HG03575 (cell line): Measurements from ENCODE around the gene RNF111.
"Not testable (repeated sequence)": the region's sequence is repeated elsewhere in the genome, so short reads cannot be mapped to it uniquely, and the experiment has no call there.

Experiments used
- ATAC-seq: cut with Tn5 transposase; IDR thresholded peaks from one replicate; pipeline ENCODE4 v1.9.1; 2021; ENCODE audit not compliant: unreplicated experiment, insufficient number of reproducible peaks, low FRiP score; ENCODE audit errors: extremely low read depth

Gene RNF111

DNA sequence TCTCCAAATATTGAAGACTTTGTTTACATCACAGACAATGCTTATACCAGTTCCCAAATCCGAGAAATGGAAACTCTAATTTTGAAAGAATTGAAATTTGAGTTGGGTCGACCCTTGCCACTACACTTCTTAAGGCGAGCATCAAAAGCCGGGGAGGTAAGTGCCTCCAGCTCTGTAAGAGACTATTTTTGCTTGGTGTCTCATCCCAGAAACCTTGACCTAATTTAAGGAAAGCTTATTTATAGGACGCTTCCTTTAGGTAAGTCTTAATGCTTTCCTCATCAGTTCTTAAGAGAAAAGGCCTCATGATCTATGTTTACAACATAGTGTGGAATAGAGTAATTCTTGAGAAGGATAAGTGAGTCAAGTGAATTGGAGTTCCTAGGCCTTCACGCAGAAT, 129.3 kb downstream of the RNF111 start:
- ATAC-seq = no peak

DNA sequence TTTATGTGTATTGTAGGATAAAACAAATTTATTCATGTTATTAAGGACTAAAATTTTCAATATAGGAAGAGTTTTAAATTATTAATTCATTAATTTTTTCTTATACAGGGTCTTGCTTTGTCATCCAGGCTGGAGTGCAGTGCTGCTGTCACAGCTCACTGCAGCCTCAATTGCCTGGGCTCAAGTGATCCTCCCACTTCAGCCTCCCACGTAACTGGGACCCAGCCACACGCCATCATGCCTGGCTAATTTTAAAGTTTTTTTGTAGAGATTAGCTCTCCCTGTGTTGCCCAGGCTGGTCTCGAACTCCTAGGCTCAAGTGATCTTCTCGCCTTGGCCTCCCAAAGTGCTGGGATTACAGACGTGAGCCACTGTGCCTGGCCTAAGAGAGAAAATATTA, 132.2 kb downstream of the RNF111 start:
- ATAC-seq = no peak

DNA sequence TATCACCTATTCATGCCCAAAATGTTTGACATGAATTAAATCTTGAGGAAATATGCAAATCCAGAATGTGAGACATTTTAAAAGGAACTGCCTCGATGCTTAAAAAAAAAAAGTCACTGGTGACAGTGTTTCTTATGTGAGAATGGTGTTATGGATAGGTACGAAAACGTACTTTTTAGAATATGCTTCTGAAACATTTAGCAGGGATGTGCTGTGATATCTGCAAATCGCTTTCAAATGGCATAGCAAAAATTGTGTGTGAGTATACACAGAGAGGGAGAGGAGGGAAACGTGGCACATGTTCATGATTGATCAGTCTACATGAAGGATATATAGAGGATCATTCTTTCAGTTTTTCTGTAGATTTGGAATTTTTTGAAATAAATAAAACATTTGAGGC, 133.5 kb downstream of the RNF111 start:
- ATAC-seq = no peak

DNA sequence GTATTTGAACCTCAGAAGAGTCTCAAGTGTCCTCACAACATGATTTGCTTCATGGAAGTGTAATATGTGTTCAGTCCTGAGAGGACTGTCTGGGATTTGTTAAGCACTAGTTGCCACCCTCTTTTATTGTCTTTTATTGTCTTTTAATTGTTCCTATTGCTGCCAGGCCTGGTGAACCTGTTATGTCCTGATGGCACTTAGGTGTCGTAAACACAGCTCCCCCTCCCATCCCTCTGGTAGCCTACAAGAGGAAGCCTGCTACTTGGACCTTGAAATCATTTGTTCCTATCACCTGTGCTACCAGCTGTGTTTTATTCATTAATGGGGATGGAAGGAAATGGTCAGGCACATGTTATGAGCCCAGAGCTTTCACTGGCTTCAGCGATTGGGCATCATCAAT, 136.8 kb downstream of the RNF111 start:
- no peak for ATAC-seq

DNA sequence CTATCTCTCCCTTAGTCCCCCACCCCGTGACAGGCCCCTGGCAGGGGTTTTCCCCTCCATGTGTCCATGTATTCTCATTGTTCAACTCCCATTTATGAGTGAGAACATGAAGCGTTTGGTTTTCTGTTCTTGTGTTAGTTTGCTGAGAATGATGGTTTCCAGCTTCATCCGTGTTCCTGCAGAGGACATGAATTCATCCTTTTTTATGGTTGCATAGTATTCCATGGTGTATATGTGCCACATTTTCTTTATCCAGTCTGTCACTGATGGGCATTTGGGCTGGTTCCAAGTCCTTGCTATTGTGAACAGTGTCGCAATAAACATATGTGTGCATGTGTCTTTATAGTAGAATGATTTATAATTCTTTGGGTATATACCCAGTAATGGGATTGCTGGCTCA, 138.2 kb downstream of the RNF111 start:
- not testable (repeated sequence) for ATAC-seq

DNA sequence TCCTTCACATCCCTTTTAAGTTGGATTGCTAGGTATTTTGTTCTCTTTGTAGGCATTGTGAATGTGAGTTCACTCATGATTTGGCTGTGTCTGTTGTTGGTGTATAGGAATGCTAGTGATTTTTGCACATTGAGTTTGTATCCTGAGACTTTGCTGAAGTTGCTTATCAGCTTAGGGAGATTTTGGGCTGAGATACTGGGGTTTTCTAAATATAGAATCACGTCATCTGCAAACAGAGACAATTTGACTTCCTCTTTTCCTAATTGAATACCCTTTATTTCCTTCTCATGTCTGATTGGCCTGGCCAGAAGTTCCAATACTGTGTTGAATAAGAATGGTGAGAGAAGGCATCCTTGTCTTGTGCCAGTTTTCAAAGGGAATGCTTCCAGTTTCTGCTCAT, 139.8 kb downstream of the RNF111 start:
- ATAC-seq = not testable (repeated sequence)

DNA sequence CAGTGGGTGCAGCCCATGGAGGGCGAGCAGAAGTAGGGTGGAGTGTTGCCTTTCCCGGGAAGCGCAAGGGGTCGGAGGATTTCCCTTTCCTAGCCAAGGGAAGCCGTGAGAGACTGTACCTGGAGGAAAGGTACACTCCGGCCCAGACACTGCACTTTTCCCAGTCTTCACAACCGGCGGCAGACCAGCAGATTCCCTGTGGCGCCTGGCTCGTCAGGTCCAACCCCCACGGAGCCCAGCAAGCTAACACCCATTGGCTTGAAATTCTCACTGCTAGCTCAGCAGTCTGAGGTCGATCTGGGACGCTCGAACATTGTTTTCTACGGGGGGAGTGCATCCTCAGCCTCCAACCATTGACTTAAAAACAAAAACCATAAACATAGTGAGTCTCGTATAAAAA, 144.0 kb downstream of the RNF111 start:
- ATAC-seq = no peak

DNA sequence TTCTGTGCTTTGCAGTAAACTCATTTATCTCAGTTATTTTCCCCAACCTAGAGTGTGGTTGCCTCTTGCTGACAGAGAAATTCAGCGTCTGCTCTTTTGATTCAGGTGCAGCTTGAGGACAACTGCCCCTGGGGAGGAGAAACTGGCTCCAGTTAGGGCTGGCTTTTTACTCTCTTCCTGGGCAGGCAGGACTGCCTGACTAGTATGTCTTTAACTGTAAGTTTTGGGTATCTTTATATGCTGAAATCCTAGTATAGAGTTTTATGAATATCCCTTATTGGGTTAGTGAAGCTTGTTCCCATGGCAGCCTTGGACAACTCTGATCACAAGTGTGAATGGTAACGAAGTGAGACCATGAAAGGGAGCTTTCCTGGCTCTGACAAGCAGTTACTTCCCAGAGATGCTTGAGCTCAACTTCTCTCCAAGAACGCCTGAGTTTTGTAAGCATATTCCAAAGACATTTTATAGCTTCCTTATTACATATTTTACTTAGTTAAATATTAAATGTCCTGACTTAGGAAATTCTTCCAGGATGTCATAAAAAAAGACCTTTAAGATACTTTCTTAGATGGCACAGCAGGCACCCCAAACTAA, 144.6 kb downstream of the RNF111 start:
- ATAC-seq = no peak

DNA sequence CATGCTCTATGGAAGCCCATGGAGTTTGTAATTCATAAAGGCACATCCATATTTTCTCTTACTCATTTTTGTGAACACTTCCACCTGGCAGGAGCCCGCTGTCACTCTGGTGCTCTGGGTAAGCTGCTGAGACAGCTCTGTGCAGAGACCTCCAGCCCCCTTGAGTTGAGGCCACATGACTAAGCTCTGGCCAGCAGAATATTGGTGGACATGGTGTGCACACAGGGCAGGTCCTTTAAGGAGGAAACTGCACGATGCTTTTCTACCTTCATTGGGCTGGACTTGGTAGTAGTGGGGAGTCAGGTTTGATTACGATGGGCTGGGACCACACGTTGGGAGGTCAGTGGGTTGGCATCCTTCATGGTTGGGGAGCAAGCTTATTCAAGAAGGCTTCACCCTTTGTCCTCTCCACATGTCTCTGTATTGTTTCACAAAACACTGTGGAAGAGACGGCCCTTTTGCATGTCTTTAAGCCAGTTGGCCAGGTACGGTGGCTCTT, 146.5 kb downstream of the RNF111 start:
- ATAC-seq = no peak

DNA sequence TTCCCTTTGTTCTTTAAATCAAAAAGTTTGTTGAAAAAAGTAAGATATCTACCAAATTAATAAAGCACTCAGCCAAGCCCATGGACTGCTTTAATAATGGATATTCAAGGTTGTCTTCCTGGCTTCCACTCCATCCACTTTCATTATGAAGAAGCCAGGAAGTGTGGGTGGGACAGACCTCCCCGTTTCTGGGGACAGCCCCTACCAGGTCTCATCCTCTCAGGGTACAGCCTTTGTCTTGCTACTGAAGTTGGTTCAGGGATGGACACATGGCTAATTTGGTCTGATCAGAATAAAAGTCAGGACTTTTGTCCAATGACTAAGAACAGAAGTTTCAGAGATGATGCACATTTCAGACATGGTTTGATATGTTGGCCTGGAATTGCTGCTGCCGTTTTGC, 150.1 kb downstream of the RNF111 start:
- ATAC-seq = no peak

DNA sequence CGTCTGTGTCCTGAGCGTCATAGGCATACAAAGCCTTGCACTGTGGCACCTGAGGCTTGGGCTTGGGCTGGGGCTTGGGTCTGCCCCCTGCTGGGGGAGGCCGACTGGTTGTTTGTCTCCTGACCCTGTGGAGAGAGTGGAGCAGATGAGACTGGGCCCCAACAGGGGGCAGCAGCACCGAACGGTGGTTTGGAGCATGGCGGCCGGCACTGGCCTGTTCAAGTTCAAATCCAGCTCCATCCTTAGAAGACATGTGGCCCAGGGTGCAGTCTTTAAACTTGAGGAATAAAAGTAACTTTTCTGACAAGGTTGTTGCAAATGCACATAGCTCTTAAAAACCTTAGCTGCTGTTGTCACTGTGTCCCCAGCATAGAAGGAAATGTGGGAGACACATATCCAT, 150.8 kb downstream of the RNF111 start:
- ATAC-seq = no peak

DNA sequence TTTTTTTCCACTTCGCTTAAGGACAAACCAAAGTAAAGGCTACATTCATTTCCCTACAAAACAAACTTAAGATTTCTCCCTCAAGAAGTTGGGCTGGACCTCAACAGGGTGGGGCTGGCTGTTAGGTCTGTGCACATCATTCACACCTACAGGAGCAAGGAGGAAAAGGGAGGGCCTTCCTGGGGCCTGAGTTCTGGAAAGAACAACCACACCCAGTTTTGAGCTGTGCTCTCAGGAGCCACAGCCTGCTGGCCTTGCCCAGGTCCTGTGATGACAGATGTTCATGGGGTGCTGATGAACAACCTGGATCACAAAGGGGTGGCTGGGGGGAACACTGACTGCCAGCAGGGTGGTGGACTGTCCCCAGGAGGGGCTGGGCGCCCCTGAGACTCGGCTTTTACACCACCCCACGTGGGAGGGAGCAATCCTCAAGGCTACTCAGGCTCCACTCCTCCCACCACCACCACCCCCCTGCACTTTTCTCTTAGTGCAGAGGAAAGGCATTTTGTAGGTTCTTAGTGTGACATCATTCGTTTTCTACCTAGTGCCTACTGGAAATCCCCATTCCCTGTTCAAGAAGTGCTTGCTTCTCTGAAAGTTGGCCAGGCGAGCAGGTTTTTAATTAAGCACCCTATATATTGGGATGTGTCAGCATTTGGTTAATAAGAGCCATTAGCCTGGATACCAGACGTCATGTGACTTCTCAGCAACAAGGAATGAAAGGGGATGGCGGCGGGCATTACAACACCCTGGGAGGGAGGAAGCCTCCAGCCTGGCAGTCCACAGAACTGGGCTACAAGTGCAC, 153.2 kb downstream of the RNF111 start:
- no peak for ATAC-seq

DNA sequence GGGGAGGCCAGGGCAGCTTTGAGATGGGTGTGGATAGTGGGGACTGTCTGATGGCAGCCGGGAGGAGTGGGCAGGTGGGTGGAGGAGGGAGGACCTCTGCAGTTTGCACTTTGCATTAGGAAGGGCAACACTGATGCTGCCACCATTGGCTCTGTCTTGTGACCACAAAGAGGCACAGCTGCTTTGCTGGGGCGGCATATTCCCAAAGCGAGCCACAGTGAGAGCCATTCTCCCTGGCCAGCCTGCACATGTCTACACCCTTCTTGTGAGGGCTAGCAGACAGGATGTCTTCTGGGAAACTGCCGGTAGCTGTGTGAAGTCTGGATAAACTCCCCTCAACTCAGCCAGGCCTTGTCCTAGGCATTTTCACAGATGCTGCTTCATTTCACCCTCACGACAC, 155.8 kb downstream of the RNF111 start:
- no peak for ATAC-seq

DNA sequence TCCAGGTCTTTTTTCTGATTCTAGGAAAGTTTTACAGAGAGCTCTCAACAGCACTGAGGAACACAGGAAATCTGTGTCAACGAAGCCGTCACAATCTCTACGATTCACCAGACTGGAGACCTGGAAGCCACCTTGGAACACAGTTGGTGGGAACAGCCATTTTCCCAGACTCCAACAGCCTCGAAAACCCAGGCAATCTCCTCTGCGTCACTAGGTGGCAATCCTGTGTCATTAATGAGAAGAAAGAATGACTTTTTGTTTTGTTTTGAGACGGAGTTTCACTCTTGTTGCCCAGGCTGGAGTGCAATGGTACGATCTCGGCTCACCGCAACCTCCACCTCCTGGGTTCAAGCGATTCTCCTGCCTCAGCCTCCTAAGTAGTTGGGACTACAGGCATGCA, 157.1 kb downstream of the RNF111 start:
- ATAC-seq = not testable (repeated sequence)
